ENCODE data around the gene CCDC138. TPM values are rescaled to one million over a fixed set of nuclear protein-coding genes. Genes with fewer than 3 reads are reported as not detected.

Gene CCDC138
- polyA plus RNA-seq, 1 donor: 6.2 TPM

- H3K36me3 ChIP-seq (ENCODE audit: control insufficient read depth, insufficient read depth, low read length): no peaks in the 10 kb centered on the region
- no peak overlapping the region for H3K4me3 ChIP-seq (ENCODE audit: low read length)
- DNase-seq: no peak
- H3K27me3 ChIP-seq (ENCODE audit: control insufficient read depth, insufficient read depth, low read length): no peaks in the 10 kb centered on the region
- no peak overlapping the region for H3K27ac ChIP-seq (ENCODE audit: low read length)
- 20% methylated on average over 1 of the region's 14 CpGs for WGBS (ENCODE audit: insufficient coverage, low lambda C conversion rate)
- no peaks in the 10 kb centered on the region for H3K9me3 ChIP-seq (ENCODE audit: control insufficient read depth, low read depth, low read length)
- no peaks in the 10 kb centered on the region for H3K4me1 ChIP-seq (ENCODE audit: control insufficient read depth, insufficient read depth, low read length)
Observed at GRCh38 chr2:108916796-108917421, 130.3 kb downstream of the CCDC138 start.

GRCh38 chr2:108917526-108917925 is 131.0 kb downstream of the CCDC138 start:
- Histone ChIP-seq H3K9me3 (ENCODE audit: control insufficient read depth, low read depth, low read length) (no peaks in the 10 kb centered on the region), H3K4me1 (ENCODE audit: control insufficient read depth, insufficient read depth, low read length) (no peaks in the 10 kb centered on the region), H3K36me3 (ENCODE audit: control insufficient read depth, insufficient read depth, low read length) (no peaks in the 10 kb centered on the region), H3K4me3 (ENCODE audit: low read length) (no peak overlapping the region), H3K27me3 (ENCODE audit: control insufficient read depth, insufficient read depth, low read length) (no peaks in the 10 kb centered on the region), H3K27ac (ENCODE audit: low read length) (no peak overlapping the region)
- DNase-seq: no peak
- no CpG with 5 or more reads among the region's 5 CpGs for WGBS (ENCODE audit: insufficient coverage, low lambda C conversion rate)

GRCh38 chr2:108918156-108918874 is 131.7 kb downstream of the CCDC138 start:
- H3K27ac ChIP-seq (ENCODE audit: low read length): no peak overlapping the region
- H3K4me3 ChIP-seq (ENCODE audit: low read length): no peak overlapping the region
- H3K4me1 ChIP-seq (ENCODE audit: control insufficient read depth, insufficient read depth, low read length): no peaks in the 10 kb centered on the region
- no CpG with 5 or more reads among the region's 15 CpGs for WGBS (ENCODE audit: insufficient coverage, low lambda C conversion rate)
- H3K9me3 ChIP-seq (ENCODE audit: control insufficient read depth, low read depth, low read length): no peaks in the 10 kb centered on the region
- no peaks in the 10 kb centered on the region for H3K36me3 ChIP-seq (ENCODE audit: control insufficient read depth, insufficient read depth, low read length)
- no peak for DNase-seq
- no peaks in the 10 kb centered on the region for H3K27me3 ChIP-seq (ENCODE audit: control insufficient read depth, insufficient read depth, low read length)

DNA sequence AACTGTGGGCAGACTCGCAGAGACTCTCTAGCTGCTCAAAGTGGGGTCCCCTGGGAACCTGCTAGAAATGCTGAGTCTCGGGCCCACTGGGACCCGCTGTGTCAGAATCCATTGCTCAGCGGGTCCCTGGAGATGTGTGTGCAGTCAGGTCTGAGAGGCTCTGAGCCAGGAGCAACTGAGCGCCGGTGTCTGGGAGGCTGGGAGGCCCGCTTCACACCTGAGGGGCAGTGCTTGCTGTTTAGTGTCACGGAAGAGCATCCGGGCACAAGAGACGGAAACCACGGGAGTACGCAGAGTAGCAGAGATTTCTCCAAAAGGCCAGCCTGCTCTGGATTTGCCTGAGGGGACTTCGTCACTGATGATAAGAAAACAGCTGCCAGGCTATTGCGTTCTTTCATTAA is 132.4 kb downstream of the CCDC138 start:
- 45% methylated on average over 2 of the region's 14 CpGs for WGBS (ENCODE audit: insufficient coverage, low lambda C conversion rate)
- Histone ChIP-seq H3K4me3 (ENCODE audit: low read length) (no peak overlapping the region), H3K27me3 (ENCODE audit: control insufficient read depth, insufficient read depth, low read length) (no peaks in the 10 kb centered on the region), H3K4me1 (ENCODE audit: control insufficient read depth, insufficient read depth, low read length) (no peaks in the 10 kb centered on the region), H3K9me3 (ENCODE audit: control insufficient read depth, low read depth, low read length) (no peaks in the 10 kb centered on the region), H3K36me3 (ENCODE audit: control insufficient read depth, insufficient read depth, low read length) (no peaks in the 10 kb centered on the region), H3K27ac (ENCODE audit: low read length) (no peak overlapping the region)
- no peak for DNase-seq

DNA sequence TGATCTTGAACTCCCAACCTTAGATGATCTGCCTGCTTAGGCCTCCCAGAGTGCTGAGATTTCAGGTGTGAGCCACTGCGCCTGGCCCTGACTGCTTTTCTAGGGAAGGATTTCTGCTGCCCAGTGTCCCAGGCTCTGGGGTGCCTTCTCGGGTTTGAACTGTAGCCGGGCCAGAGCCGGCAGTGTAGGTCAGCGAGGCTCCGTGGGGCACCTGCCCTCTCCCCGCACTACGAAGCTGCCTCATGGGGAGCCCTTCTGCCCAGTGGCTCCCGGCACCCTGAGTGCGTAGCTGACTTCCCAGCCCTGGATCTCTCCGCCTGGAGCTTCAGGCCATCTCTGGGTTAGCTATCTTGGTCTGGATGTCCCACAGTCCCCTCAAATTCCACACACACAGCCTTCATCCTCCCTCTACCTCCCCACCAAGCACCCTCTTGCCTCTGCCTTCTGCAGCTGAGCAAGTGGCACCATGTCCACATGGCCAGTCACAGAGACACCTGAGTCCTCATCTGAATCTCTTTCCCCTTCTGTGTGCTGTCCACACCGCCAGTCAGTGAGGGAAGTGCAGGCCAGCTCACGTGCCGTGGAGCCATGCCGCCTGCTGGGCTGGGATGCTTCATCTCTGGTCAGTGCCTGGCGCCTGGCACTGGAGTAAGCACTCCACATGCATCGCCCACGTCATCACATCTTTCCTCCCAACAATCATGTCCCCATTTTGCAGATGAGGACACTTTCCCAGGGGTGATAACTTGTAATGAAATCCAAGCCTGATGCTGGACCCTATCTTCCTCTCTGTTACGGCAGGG is 133.2 kb downstream of the CCDC138 start:
- Histone ChIP-seq H3K4me1 (ENCODE audit: control insufficient read depth, insufficient read depth, low read length) (no peaks in the 10 kb centered on the region), H3K27me3 (ENCODE audit: control insufficient read depth, insufficient read depth, low read length) (no peaks in the 10 kb centered on the region), H3K9me3 (ENCODE audit: control insufficient read depth, low read depth, low read length) (no peaks in the 10 kb centered on the region), H3K36me3 (ENCODE audit: control insufficient read depth, insufficient read depth, low read length) (no peaks in the 10 kb centered on the region), H3K4me3 (ENCODE audit: low read length) (no peak overlapping the region), H3K27ac (ENCODE audit: low read length) (no peak overlapping the region)
- no peak for DNase-seq
- no CpG with 5 or more reads among the region's 19 CpGs for WGBS (ENCODE audit: insufficient coverage, low lambda C conversion rate)

- H3K36me3 ChIP-seq (ENCODE audit: control insufficient read depth, insufficient read depth, low read length): no peaks in the 10 kb centered on the region
- H3K9me3 ChIP-seq (ENCODE audit: control insufficient read depth, low read depth, low read length): no peaks in the 10 kb centered on the region
- no peak for DNase-seq
- no peaks in the 10 kb centered on the region for H3K4me1 ChIP-seq (ENCODE audit: control insufficient read depth, insufficient read depth, low read length)
- no peak overlapping the region for H3K4me3 ChIP-seq (ENCODE audit: low read length)
- WGBS (ENCODE audit: insufficient coverage, low lambda C conversion rate): 80% methylated on average over 1 of the region's 7 CpGs
- no peak overlapping the region for H3K27ac ChIP-seq (ENCODE audit: low read length)
- H3K27me3 ChIP-seq (ENCODE audit: control insufficient read depth, insufficient read depth, low read length): no peaks in the 10 kb centered on the region
Observed at GRCh38 chr2:108920686-108921085, 134.1 kb downstream of the CCDC138 start.

GRCh38 chr2:108921096-108922030 is 134.8 kb downstream of the CCDC138 start:
- Histone ChIP-seq H3K9me3 (ENCODE audit: control insufficient read depth, low read depth, low read length) (no peaks in the 10 kb centered on the region), H3K27me3 (ENCODE audit: control insufficient read depth, insufficient read depth, low read length) (no peaks in the 10 kb centered on the region), H3K36me3 (ENCODE audit: control insufficient read depth, insufficient read depth, low read length) (no peaks in the 10 kb centered on the region), H3K4me3 (ENCODE audit: low read length) (no peak overlapping the region), H3K27ac (ENCODE audit: low read length) (no peak overlapping the region), H3K4me1 (ENCODE audit: control insufficient read depth, insufficient read depth, low read length) (no peaks in the 10 kb centered on the region)
- WGBS (ENCODE audit: insufficient coverage, low lambda C conversion rate): 80% methylated on average over 1 of the region's 16 CpGs
- DNase-seq: no peak

- H3K27me3 ChIP-seq (ENCODE audit: control insufficient read depth, insufficient read depth, low read length): no peaks in the 10 kb centered on the region
- no peaks in the 10 kb centered on the region for H3K36me3 ChIP-seq (ENCODE audit: control insufficient read depth, insufficient read depth, low read length)
- no peaks in the 10 kb centered on the region for H3K9me3 ChIP-seq (ENCODE audit: control insufficient read depth, low read depth, low read length)
- H3K4me3 ChIP-seq (ENCODE audit: low read length): no peak overlapping the region
- no peak overlapping the region for H3K27ac ChIP-seq (ENCODE audit: low read length)
- no peaks in the 10 kb centered on the region for H3K4me1 ChIP-seq (ENCODE audit: control insufficient read depth, insufficient read depth, low read length)
- WGBS (ENCODE audit: insufficient coverage, low lambda C conversion rate): 100% methylated on average over 1 of the region's 11 CpGs
- no peak for DNase-seq
Observed at GRCh38 chr2:108922141-108922915, 135.8 kb downstream of the CCDC138 start.

DNA sequence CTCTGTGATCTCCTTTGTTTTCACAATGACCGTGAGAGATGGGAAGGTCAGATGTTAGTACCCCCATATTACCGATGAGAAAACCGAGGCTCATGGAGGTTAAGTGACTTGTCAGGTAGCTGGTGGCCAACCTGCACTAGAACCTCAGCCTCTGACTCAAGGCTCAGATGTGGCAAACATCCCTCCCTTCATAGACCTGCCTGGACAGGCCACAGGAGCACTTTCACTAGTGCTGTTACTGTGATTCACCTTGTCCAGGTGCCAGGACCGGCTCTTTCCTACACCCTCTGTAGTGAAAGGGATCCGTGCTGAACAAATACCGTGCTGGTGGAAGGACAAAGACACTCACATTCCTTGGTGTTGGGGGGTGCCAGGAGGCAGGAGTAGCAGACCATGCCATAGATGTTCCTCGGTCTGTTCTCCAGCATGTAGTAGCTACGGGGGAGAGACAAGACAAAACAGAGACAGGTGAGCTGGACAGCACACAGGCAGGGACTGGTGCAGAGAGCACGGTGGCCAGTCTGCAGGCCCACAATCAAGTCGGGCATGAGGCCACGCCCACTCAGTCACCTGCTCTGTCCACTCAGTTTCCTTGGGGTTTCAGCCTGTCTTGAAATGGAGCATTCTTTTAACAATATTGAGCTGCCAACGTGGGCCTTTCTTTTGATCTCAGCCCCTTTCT is 136.6 kb downstream of the CCDC138 start:
- Histone ChIP-seq H3K4me3 (ENCODE audit: low read length) (no peak overlapping the region), H3K27ac (ENCODE audit: low read length) (no peak overlapping the region), H3K9me3 (ENCODE audit: control insufficient read depth, low read depth, low read length) (no peaks in the 10 kb centered on the region), H3K36me3 (ENCODE audit: control insufficient read depth, insufficient read depth, low read length) (no peaks in the 10 kb centered on the region), H3K27me3 (ENCODE audit: control insufficient read depth, insufficient read depth, low read length) (no peaks in the 10 kb centered on the region), H3K4me1 (ENCODE audit: control insufficient read depth, insufficient read depth, low read length) (no peaks in the 10 kb centered on the region)
- DNase-seq: no peak
- WGBS (ENCODE audit: insufficient coverage, low lambda C conversion rate): no CpG with 5 or more reads among the region's 12 CpGs
